Activated naive CD8-positive, alpha-beta T cell treated with anti-CD3 and anti-CD28 coated beads, Interleukin-2, amount 50 U/mL, for 16 hours (primary cell): ENCODE data around the gene JAK2.
"Not testable (repeated sequence)": the region's sequence is repeated elsewhere in the genome, so short reads cannot be mapped to it uniquely, and the experiment has no call there.

Experiments used
- DNase-seq: peaks from one replicate; pipeline ENCODE4 v3.0.0-alpha.2; 2020; ENCODE audit warnings: low read depth, low spot score

JAK2 gene

GRCh38 chr9:4980086-4980727, 4.9 kb upstream of the JAK2 start:
- DNase-seq, result no peak

DNA sequence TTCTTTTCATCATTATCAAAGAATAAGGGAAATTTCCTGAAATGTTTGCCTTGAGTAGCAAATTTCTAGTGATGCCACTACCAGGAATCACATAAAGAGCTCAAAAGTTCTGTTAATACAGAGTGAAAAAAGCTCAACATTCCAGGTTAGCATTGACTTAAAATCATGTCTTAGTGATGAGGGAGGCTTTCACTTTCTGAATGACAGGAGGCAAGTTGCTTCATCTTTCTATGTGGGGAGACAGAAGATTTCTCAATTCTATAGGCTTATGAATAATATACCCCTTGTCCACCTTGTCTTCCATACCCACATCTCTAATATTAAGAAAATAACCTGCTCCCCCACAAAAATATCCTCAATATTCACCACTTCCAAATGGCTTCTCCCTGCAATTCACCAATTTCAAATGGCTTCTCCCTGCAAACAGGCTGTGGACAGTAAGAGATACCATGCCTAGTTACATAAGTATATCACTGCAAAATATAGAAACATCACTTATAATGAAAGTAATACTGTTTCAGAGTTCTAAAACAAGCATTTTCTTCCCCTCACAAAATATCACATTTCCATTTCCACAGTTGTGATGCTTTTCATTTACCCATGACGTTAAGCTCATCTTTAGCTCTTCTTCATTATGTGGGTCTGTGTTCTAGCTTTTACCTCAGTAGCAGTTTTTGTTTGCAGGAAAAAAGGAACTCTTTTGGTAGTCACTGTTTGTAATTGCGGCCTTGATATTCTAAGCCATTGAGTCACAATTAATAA, 2.2 kb upstream of the JAK2 start:
- no peak for DNase-seq

- DNase-seq, result no peak
These were observed 1.4 kb upstream of the JAK2 start for GRCh38 chr9:4983601-4984165.

- no peak for DNase-seq
These were observed 876 bp upstream of the JAK2 start for GRCh38 chr9:4984171-4984620.

- DNase-seq, result no peak
These were observed 554 bp downstream of the JAK2 start for GRCh38 chr9:4985386-4986266.

- no peak for DNase-seq
These were observed 1.2 kb downstream of the JAK2 start for GRCh38 chr9:4986296-4986695.

DNA sequence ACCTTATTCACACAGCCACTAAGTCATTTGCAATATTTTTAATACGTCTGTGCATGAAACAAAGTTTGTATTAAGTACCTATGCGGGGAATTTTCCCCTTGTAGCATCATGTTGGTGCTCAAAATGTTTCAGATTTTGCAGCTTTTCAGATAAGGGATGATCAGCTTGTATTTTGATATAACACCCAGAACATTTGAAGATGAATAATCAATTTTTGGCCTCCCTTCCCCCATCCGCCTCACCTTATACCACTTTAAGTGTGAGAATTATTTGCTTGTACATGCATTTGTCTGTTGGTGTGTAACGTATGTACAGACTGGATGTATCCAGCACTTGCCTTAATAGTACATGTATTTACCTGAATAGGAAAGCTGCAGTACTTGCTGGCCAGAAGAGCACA, 1.7 kb downstream of the JAK2 start:
- DNase-seq, result no peak

DNA sequence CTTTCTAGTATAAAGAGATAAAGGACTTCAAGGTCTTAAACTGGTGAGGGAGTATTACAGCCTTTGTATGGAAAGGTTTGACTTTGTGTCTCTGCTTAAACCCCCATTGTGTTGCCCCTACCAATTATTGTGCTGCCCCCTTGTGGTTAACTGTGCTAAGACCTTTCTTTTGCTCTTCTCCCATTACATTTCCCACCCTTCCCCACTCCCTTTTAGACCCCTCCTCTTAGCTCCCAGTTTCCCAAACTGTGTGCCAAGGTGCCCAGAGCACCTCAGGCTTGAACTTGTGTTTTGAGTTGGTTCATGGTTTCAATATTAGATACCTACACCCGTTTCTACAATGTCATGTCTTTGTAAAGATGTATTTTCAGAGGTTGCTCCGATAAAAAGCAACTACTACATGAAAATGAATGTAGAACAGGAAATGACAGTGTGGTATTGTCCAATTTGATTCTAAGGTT, 2.9 kb downstream of the JAK2 start:
- peak; percentile 15 for DNase-seq

- no peak for DNase-seq
These were observed 7.8 kb downstream of the JAK2 start for GRCh38 chr9:4992872-4993271.

DNA sequence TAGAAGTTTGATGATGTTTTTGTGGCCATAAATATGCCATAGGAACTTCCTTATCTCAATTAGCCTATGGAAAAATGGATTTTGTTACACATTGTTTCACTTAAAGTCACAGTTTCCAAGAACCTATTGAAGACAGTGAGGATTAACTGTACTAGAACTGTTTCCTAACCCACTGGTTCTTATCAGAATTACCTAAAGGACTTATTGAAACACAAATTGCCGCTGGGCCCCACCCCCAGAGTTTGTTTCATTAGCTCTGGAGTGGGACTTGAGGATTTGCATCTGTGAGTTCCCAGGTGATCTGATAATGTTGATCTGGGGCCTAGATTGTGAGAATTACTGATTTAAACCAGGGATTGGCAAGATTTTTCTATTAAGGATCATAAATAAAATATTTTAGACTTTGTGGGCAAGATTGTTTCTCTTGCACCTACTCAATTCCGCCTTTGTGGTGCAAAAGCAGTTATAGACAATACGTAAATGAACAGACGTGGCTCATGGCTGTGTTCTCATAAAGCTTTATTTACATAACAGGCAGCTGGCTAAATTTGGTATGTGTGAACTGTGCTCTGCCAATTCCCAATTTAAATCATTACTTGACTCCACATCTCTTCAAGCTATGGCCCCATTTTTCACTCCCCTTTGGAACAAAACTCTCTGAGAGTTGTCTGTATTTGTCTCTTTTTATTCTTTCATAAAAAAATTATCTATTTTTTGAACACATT, 9.3 kb downstream of the JAK2 start:
- DNase-seq, result no peak

GRCh38 chr9:4997196-4997595, 12.1 kb downstream of the JAK2 start:
- no peak for DNase-seq

DNA sequence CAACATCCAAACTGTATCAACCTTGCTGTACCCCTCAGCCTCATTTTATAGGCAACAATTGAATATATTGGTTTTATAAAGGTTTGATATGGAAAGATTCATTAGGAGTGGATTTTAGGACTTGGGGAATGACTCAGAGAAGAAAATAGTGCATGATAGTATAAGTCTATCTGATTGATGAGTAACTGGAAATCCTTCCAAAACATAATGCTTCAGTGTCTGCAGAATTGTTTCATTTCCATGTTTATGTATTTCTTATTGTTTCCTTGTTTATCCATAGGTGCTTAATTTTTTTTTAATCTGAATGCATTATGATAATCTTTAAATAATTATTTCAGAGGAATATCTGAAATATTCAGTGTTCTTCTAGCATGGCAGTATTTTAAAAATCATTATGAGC, 12.6 kb downstream of the JAK2 start:
- DNase-seq, result no peak

DNA sequence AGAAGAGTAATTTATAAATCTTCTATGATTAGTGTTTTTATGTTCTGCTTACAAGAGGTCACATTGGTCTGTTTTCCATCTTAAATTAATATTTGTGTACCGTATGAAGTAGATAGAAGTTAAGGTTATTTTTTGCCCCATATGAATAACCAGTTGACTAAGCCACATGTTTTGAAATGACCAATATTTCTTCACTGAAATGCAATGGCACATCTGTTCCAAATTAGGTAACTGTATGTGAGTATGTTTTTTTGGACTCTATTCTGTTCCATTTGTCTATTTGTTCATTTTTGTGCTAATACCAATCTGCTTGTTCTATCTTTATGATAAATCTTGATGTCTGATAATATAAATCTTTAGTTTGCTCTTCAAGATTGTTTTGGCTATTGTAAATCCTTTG, 17.7 kb downstream of the JAK2 start:
- no peak for DNase-seq

GRCh38 chr9:5004481-5004880, 19.4 kb downstream of the JAK2 start:
- DNase-seq, result no peak

- no peak for DNase-seq
These were observed 23.1 kb downstream of the JAK2 start for GRCh38 chr9:5008202-5008601.

- no peak for DNase-seq
These were observed 28.3 kb downstream of the JAK2 start for GRCh38 chr9:5013374-5013773.

- DNase-seq, result no peak
These were observed 30.9 kb downstream of the JAK2 start for GRCh38 chr9:5015934-5016333.

DNA sequence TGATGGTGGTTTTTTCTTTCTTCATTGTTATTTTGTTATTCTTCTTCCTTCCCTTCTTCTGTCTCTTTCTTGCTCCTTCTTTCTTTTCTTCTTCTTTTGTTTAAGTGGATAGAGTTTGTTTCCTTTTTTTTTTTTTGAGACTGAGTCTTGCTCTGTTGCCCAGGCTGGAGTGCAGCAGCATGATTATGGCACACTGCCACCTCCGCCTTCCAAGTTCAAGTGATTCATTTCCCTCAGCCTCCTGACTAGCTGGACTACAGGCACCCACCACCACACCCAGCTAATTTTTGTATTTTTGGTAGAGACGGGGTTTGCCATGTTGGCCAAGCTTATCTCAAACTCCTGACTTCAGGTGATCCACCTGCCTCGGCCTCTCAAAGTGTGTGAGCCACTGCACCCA, 40.3 kb downstream of the JAK2 start:
- DNase-seq, result no peak

- not testable (repeated sequence) for DNase-seq
These were observed 46.9 kb downstream of the JAK2 start for GRCh38 chr9:5031941-5032340.

DNA sequence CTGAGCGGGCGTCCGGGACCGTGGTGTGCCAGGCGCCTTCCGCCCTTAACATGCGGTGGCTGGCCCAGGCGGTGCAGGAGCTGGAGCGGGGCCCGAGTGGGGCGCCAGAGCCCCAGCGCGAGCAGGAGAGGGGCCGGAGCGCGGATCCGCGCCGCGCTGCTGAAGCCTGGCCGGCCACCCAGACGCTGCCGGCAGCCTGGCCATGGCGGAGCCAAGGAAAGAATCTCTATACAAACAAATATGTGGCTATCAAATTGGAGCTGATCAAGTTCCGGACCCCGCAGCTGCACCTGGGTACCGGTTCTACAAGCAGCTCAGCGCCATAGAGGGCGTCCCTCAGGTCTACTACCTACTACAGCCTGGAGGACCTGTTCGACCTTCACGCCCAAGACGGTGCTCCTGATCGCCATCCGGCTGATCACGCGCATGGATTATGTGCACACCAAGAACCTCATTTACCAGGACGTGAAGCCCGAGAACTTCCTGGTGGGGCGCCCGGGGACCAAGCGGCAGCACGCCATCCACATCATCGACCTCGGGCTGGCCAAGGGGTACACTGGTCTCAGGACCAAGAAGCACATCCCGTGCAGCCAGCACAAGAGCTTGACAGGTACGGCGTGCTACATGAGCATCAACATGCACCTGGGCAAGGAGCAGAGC, 55.8 kb downstream of the JAK2 start:
- no peak for DNase-seq
